Loucy (cell line): ENCODE results near the gene SCD5.
"Not testable (repeated sequence)": the region's sequence is repeated elsewhere in the genome, so short reads cannot be mapped to it uniquely, and the experiment has no call there.

Source experiments
- H2AFZ ChIP-seq: fragments of 200-600 bp; sonication (generic); 2 replicates; pipeline ENCODE4 v1.6.0; 2016; ENCODE audit warnings: antibody characterized with exemption, mild to moderate bottlenecking, low read length, moderate library complexity
- H3F3A ChIP-seq: fragments of 200-600 bp; 2 replicates; pipeline ENCODE4 v1.6.0; 2016; ENCODE audit warnings: antibody characterized with exemption, low read depth, mild to moderate bottlenecking
- H3K27me3 ChIP-seq: fragments of 200-600 bp; sonication (generic); 2 replicates; pipeline ENCODE4 v1.6.1; 2014; ENCODE audit warnings: low read length, mild to moderate bottlenecking; ENCODE audit not compliant: insufficient read depth, poor library complexity, severe bottlenecking
- H3K36me3 ChIP-seq: fragments of 200-600 bp; sonication (generic); 2 replicates; pipeline ENCODE4 v1.6.1; 2016; ENCODE audit warnings: low read length; ENCODE audit not compliant: insufficient read depth
- H3K4me1 ChIP-seq: fragments of 200-600 bp; sonication (generic); 2 replicates; pipeline ENCODE4 v1.5.1; 2014; ENCODE audit warnings: low read length, mild to moderate bottlenecking; ENCODE audit not compliant: insufficient read depth, poor library complexity, severe bottlenecking
- H3K4me2 ChIP-seq: fragments of 200-600 bp; sonication (generic); 2 replicates; pipeline ENCODE4 v1.6.0; 2014; ENCODE audit warnings: antibody characterized with exemption, low read length, low read depth, mild to moderate bottlenecking; ENCODE audit not compliant: poor library complexity, severe bottlenecking
- H3K4me3 ChIP-seq: fragments of 200-600 bp; sonication (generic); 2 replicates; pipeline ENCODE4 v1.5.1; 2014; ENCODE audit warnings: low read length, mild to moderate bottlenecking, mixed read lengths; ENCODE audit not compliant: poor library complexity, severe bottlenecking
- H3K79me2 ChIP-seq: fragments of 200-600 bp; sonication (generic); 2 replicates; pipeline ENCODE4 v1.6.1; 2014; ENCODE audit warnings: low read length; ENCODE audit not compliant: insufficient read depth
- H3K9ac ChIP-seq: fragments of 200-600 bp; sonication (generic); 2 replicates; pipeline ENCODE4 v1.6.0; 2014; ENCODE audit warnings: mild to moderate bottlenecking, low read depth, low read length, moderate library complexity; ENCODE audit not compliant: poor library complexity, severe bottlenecking
- H3K9me2 ChIP-seq: fragments of 200-600 bp; sonication (generic); replicated peaks from 2 replicates; pipeline ENCODE4 v1.6.1; 2016; ENCODE audit warnings: low read depth, low read length, mixed read lengths
- H3K9me3 ChIP-seq: fragments of 200-600 bp; sonication (generic); 2 replicates; pipeline ENCODE4 v1.6.1; 2014; ENCODE audit warnings: mild to moderate bottlenecking, antibody characterized with exemption, low read length, low read depth; ENCODE audit not compliant: insufficient read depth
- H4K20me1 ChIP-seq: fragments of 200-600 bp; sonication (generic); 2 replicates; pipeline ENCODE4 v1.6.0; 2014; ENCODE audit warnings: antibody characterized with exemption, low read length, mild to moderate bottlenecking; ENCODE audit not compliant: insufficient read depth, poor library complexity, severe bottlenecking
- CTCF ChIP-seq: fragments of 200-600 bp; sonication (generic); conservative IDR thresholded peaks from 2 replicates; pipeline ENCODE4 v1.5.1; 2014; ENCODE audit warnings: mild to moderate bottlenecking, antibody characterized with exemption, low read length
- EZH2phosphoT487 ChIP-seq: fragments of 200-600 bp; IDR thresholded peaks from 2 replicates; pipeline ENCODE4 v1.6.1; 2018; ENCODE audit warnings: antibody characterized with exemption, mild to moderate bottlenecking, moderate library complexity, borderline replicate concordance

The SCD5 gene

GRCh38 chr4:82833696-82834313 lies 35.2 kb upstream of the SCD5 start:
- Histone ChIP-seq H3K9ac (no peak overlapping the region), H3K9me2 (no peaks in the 10 kb centered on the region), H3K79me2 (no peaks in the 10 kb centered on the region), H3K9me3 (no peaks in the 10 kb centered on the region), H3K4me1 (no peaks in the 10 kb centered on the region), H3K36me3 (peaks cover 11% of the 10 kb centered on the region), H2AFZ (no peak overlapping the region), H3K27me3 (no peaks in the 10 kb centered on the region), H3K4me2 (no peak overlapping the region), H3K4me3 (no peak overlapping the region), H3F3A (no peaks in the 10 kb centered on the region), H4K20me1 (no peaks in the 10 kb centered on the region)
- TF ChIP-seq CTCF: no peak
- TF ChIP-seq EZH2phosphoT487: no peak

- not testable (repeated sequence) for H3K4me1 ChIP-seq, H3K9me3 ChIP-seq, H3K9me2 ChIP-seq, H3K4me3 ChIP-seq, H4K20me1 ChIP-seq, H3K79me2 ChIP-seq, H3K27me3 ChIP-seq, H3K4me2 ChIP-seq, H3F3A ChIP-seq, H2AFZ ChIP-seq, H3K36me3 ChIP-seq, H3K9ac ChIP-seq
Measured at GRCh38 chr4:82833060-82833459, 34.5 kb upstream of the SCD5 start.

- Histone ChIP-seq H3K4me3 (no peak overlapping the region), H3K9ac (no peak overlapping the region), H3F3A (no peaks in the 10 kb centered on the region; the same call in 1 of the 2 replicates), H3K4me2 (no peak overlapping the region), H3K9me3 (no peaks in the 10 kb centered on the region), H2AFZ (no peak overlapping the region), H3K79me2 (no peaks in the 10 kb centered on the region), H3K27me3 (no peaks in the 10 kb centered on the region), H3K4me1 (no peaks in the 10 kb centered on the region), H4K20me1 (no peaks in the 10 kb centered on the region), H3K9me2 (no peaks in the 10 kb centered on the region), H3K36me3 (peaks cover 68% of the 10 kb centered on the region)
- TF ChIP-seq EZH2phosphoT487: no peak
- TF ChIP-seq CTCF: no peak
Measured at GRCh38 chr4:82825425-82825824, 26.8 kb upstream of the SCD5 start.

GRCh38 chr4:82823062-82823461 lies 24.5 kb upstream of the SCD5 start:
- Histone ChIP-seq H3K9me2 (no peaks in the 10 kb centered on the region), H3K79me2 (no peaks in the 10 kb centered on the region), H3K4me3 (no peak overlapping the region), H3K9me3 (no peaks in the 10 kb centered on the region), H3F3A (peaks cover 8% of the 10 kb centered on the region; the same call in 1 of the 2 replicates), H3K36me3 (peaks cover 65% of the 10 kb centered on the region; the same call in 1 of the 2 replicates), H3K4me1 (peaks cover 10% of the 10 kb centered on the region), H3K9ac (no peak overlapping the region), H3K4me2 (no peak overlapping the region), H4K20me1 (no peaks in the 10 kb centered on the region), H3K27me3 (no peaks in the 10 kb centered on the region), H2AFZ (no peak overlapping the region)
- no peak for TF ChIP-seq EZH2phosphoT487
- TF ChIP-seq CTCF: no peak
